GM19099 (cell line): Measurements from ENCODE around the gene ILF2.

Source experiments
- POLR2A ChIP-seq: IDR thresholded peaks from 3 replicates; pipeline ENCODE4 v1.6.1; 2011; ENCODE audit warnings: low read depth; ENCODE audit not compliant: insufficient read length; ENCODE audit errors: extremely low read depth

Gene ILF2

DNA sequence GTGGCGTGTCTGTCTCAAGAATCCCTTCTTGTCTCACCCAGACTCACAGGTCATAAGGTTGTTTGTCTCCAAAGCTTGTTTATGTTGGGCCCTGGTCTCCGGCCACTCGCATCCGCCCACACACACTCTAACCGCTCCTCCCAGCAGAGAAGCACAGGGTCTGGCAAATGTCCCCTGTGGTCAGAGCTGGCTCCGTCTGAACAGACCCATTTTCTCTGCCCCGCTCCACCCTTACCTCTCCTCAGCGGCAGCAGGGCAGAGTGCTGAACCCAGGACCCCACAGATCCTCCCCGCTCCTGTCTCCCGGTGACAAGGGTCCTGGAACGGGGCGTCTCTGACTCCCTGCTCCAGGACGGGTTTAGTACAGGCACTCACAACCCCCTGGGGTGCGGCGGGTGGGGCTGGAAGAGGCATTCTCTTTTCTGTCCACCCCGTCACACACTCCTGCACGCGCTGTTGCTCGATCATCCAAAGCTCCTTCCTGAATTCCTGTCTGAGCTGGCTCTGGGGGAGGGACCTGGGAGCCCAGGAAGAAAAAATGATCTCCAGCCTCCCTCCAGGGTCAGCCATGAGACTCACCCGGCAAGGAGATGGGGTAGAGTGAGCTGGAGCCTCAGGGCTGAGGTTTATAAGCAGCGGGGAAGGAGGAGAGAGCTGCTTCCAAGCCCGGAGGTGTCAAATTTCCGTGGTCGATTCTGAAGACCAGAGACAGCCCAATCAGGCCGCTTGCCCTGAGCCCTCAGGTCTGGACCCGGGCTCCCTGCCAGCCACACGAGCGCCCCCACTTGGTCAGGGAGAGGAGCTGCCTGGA lies 43.7 kb downstream of the ILF2 start, which contains the start of gene S100A13:
S100A13 (minus strand) TSS at position 602 of the 811 bp plus-strand sequence. CDS start 1,033 bp downstream, outside the sequence.
- TF ChIP-seq POLR2A = no peak

DNA sequence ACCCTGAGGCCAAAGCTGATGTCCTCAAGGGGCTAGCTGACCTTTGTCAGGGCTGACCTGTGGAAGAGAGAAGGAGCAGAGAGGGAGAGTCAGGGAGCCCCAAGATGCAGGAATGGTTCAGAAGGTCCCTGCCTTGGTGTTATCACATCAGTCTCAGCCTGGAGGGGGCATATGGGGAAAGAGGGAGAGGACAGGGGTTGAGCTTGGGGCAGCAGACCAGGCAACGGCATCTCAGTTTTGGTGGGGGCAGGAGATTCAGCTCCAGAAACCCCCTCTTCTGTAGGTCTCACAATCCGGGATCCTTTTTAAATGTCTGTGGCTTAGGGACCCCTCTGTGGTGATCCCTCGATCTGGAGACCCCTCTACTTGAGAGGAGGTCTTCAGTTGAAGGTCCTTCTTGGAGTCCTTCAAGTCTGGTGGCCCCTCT lies 44.3 kb downstream of the ILF2 start:
- TF ChIP-seq POLR2A = no peak

DNA sequence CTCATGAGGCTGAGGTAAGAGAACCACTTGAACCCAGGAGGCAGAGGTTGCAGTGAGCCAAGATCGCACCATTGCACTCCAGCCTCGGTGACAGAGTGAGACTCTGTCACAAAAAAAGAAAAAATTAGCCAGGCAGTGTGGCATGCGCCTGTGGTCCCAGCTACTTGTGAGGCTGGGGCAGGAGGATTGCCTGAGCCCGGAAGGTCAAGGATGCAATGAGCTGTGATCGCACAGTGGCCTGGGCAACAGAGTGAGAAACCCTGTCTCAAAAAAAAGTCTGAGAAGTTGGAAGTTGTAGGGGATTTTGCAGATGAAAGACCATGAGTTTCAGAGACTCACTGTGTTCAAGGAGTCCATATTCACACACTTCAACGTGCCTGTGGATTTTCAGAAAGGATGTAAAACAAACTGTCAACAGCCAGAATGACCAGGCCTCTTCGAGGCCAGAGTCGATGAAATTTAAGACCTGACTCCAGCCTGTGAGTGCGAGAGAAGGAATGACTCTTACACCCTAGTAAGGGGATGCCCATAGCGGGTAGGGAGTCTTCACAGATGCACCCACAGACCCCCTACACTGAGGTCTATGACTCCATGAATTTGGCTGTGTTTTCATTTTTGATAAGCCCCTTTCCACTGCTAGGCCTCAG lies 45.7 kb downstream of the ILF2 start:
- TF ChIP-seq POLR2A = no peak

DNA sequence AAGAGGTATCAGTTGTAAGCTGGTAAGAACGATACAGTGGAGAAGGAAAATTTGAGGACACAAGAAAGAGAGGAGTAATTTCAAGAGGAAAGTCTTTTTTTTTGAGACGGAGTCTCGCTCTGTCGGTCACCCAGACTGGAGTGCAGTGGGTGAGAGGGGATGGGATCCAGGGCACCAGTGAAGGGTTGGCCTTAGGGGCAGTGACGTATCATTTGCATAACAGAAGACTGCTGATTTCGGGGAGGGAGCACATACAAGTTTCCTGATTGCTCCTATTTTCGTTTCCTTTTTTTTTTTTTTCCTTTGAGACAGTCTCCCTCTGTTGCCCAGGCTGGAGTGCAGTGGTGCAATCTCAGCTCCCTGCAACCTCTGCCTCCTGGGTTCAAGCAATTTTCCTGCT lies 47.7 kb downstream of the ILF2 start:
- TF ChIP-seq POLR2A = no peak

DNA sequence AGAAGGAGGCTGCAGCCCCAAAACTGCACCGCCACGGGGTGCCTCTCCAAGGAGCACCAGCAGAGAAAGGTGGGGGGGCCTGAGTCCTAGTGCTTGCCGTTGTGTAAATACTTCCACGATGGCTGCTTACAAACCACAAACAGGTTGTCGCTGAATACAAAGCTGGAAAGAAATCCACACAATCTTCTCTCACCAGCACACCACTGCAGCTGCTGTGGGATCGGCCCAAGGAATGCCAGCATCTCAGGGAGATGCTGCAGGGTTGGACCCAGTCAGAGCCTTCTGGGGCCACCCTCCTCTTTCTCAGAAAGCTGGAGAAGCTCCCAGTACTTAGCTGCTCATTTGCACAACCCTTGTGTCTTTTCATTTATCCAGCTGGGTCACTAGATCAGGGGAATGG lies 51.6 kb downstream of the ILF2 start:
- no peak for TF ChIP-seq POLR2A

DNA sequence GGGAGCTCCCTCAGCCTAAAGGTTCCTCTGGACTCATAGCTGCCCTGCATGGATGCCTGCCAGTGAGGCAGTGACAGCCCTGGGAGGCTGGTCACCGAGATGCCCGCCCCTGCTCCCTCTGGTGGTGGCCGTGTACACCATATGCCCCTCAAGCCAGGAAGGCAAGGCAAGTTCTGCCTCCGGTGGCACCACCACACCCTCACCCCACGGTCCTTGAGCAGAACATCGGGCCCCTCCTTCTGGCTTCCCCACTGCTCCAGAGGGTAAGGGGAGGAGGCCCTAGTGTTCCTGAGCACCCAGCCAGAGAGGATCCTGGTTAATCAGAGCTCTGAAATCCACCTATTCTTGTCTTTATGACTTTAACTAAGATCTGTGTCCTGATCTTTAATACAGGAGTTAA lies 53.1 kb downstream of the ILF2 start:
- no peak for TF ChIP-seq POLR2A

DNA sequence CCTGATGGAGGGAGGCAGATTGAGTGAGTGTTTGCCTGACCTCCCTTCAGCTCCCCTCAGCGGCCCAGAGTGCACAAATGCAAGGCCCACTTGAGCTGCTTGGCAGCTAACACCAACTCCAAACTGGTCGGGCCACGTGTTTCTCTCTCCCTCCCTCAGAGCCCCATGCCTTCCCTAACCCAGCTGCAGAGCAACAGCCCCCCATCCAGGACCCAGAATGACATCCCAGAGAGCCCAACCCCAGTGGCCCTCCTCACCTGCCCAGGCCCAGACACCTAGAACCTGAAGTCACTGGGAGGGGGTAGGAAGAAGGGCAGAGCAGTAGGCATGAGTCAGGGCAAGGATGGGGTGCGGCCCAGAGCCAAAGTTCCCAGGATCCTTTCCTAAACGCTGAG lies 53.9 kb downstream of the ILF2 start:
- TF ChIP-seq POLR2A = no peak

DNA sequence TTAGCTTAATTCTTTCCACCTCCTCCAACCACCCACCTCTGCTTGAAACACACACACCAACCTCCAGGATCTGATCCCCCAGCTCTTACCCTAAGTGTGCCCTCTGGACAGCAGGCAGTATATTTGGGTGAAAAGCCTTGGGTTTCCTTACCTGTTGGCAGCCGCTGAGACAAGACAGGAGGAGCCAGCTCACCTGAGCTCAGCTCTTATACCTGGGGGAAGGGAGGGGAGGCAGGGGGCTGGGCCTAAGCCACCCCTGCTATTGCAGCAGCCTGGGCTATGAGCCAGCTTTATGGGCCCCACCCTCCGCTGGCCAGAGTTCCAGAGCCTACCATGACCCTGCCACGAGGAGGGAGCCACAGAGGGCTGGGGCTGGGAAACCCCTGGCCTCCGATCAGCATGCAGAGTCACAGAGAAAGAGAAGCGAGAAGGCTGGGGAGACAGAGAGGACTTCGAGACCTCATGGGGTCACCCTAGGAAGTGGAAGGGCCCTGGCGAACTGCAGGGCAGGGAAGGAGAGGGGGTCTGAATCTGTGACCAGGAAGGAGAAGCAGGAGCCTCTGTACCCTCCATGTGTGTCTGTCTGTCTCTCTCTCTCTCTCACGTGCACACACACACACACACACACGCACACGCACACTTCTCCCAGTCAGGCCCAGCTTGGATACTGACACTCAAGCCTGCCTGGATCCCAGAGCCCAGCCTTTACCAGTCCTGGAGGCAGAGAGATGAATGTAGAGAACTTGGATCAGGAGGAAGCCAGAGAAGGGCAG lies 54.5 kb downstream of the ILF2 start, which contains the start of gene S100A14:
S100A14 (minus strand) TSS at position 182 of the 773 bp plus-strand sequence. CDS start 467 bp downstream, outside the sequence.
- no peak for TF ChIP-seq POLR2A

DNA sequence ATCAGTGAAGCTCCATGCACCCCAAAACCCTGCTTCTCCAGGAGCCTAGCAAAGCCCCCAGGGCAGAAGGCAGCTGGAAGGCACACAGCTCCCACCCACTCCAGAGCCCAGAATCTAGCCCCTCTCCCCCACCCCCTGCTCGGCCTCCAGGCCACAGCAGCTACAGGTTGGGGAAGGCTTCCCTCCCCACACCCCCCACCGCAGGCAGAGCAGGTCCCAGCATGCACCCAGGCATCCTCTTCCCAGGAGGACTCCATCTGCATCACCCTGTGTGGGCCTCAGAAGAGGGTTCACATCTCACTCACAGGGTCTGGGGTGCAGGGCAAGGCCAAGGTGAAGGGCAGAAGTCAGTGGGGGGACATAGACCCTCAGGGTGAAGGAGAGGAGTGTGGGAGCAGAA lies 55.4 kb downstream of the ILF2 start:
- no peak for TF ChIP-seq POLR2A

DNA sequence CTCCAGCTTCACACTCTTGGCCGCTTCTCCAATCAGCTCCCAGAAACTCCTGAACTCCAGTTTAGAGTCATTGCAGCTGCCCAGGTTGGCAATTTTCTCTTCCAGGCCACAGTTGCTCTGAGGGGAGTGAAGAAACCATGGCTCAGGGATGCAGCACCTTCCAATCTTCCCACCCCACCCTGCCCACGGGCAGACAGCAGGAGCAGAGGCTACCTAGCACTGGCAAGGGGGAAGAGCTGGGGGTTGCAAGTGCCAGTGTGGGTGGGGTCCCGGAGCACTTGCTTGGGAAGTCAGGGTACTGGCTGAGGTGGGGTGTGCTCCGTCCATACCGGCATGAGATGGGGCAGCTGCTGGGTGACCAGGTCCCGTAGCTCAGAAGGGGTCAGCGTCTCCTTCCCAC lies 55.9 kb downstream of the ILF2 start:
- TF ChIP-seq POLR2A = no peak

DNA sequence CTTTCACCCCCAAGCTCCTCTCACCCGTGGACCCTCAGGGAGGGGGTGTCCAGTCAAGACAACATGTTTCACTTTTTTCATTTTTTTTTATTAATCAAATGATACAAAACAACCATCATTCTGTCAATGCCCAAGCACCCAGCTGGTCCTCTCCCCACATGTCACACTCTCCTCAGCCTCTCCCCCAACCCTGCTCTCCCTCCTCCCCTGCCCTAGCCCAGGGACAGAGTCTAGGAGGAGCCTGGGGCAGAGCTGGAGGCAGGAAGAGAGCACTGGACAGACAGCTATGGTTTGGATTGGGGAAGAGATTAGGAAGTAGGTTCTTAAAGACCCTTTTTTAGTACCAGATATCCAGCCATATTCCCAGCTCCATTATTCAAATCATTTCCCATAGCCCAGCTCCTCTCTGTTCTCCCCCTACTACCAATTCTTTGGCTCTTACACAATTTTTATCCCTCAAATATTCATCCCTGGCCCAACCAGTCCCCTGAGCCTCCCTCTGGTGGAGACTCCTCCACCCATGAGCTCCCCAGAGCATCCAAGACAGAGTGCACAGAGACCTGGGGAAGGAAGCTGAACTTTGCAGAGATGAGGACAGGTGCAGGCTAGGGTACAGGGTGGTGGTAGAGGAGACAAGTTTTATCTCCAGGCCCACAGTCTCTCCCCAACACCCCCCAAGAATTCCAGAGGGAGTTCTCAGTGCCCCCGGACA lies 56.4 kb downstream of the ILF2 start:
- TF ChIP-seq POLR2A = no peak

DNA sequence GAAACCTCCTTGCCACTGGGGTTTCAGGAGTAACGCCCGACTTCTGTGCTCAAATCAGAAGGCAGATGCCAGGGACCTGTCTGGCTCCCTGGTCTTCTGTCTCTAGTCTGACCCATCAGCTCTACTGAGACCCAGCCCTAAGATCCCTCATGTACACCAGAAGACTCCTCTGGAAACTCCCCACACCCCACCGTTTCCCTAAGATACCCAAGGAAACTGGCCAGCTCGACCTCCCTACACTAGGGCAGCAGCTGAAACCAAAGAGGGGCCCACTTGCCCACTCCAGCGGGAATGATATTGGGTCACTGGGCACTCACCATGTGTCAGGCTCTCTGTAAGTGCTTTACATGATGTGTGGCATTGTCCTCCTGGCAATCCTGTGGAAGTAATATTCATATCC lies 57.4 kb downstream of the ILF2 start:
- no peak for TF ChIP-seq POLR2A

DNA sequence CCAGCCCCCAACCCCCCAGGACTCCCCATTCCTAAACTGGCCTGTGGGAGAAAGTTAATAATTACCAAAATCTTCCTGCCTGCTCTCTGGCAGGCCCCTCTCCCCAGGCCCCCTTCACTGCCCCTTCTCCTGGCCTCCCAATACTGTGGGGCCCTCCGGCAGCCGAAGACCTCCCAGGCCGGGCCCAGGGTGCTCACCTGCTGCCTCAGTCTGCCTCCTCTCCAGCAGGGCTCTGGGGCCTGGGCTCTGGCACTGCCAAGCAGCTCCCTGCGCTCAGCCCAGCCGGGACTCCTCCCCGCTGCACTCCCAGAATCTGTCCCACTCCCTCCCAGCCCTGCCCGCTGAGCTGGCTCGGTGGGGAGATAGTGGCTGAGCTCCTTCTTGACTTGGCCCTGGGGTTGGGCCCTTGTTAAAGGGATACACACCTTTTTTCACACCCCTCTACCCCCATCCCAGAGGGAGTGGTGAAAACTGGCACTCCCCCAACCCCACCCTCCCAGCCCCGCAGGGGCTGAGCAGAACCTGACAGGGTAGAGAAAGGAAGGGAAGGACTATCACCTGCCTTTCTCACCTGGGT lies 58.0 kb downstream of the ILF2 start, which contains the start of gene S100A16:
S100A16 (minus strand) TSS at position 383 of the 577 bp plus-strand sequence. CDS start 4,986 bp downstream, outside the sequence.
- TF ChIP-seq POLR2A = no peak

DNA sequence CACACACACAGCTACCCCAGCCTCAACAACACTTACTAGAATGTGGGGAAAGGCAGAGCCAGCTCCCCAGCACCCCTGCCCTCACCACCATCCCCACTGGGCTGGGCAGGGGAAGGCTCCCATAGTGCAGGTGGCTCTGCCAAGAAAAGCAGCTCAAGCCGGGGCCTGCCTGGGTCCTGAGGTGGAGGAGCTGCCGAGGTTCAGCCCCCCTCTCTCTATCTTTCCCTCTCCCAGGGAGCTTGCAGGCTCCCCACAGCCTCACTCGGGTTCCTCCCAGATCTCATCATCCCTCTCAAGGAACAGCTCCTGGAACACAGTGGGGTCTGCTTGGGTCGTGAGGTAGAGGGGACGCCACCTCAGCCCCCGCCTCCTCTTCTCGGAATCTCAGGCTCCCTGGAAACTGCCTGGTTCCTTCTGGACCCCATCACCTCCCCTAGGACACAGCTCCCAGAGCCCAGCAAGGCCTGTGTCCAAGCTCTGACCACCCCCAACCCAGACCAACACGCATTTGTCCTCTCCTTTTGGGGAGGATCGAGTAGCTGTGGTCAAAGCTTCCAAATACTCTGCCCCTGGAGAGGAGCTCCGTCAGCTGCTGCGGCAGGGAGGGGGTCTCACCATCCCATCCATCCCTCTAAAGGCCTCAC lies 58.6 kb downstream of the ILF2 start:
- no peak for TF ChIP-seq POLR2A
